Stimulated activated CD8-positive, alpha-beta memory T cell treated with anti-CD3 and anti-CD28 coated beads, Interleukin-15, amount 100 ng/mL, for 4 hours (primary cell): ENCODE results near the gene NPR2.
A peak's percentile ranks its signal among the peaks of the same experiment; 100 is the strongest.

Source experiments
- DNase-seq, 2 donors: peaks; one replicate each; pipeline ENCODE4 v3.0.0-alpha.2; 2020; ENCODE audit warnings: low read depth in 2 of 2

NPR2 gene

DNA sequence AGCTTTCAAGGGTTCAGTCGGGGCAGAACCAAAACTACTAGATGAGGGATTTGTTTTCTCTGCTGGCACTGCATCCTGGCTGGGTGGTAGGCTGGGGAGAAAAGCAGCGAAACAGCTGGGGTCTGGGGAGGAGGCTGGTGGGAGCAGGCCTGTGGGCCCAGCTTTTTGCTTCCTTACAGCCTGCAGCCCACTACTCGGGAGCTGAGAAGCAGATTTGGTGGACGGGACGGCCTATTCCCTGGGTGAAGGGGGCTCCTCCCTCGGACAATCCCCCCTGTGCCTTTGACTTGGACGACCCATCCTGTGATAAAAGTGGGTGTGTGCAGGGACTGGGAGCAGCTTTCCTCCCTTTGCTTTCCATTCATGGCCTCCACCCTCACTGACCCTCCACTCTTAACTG is 9.1 kb downstream of the NPR2 start:
- no peak for DNase-seq

DNA sequence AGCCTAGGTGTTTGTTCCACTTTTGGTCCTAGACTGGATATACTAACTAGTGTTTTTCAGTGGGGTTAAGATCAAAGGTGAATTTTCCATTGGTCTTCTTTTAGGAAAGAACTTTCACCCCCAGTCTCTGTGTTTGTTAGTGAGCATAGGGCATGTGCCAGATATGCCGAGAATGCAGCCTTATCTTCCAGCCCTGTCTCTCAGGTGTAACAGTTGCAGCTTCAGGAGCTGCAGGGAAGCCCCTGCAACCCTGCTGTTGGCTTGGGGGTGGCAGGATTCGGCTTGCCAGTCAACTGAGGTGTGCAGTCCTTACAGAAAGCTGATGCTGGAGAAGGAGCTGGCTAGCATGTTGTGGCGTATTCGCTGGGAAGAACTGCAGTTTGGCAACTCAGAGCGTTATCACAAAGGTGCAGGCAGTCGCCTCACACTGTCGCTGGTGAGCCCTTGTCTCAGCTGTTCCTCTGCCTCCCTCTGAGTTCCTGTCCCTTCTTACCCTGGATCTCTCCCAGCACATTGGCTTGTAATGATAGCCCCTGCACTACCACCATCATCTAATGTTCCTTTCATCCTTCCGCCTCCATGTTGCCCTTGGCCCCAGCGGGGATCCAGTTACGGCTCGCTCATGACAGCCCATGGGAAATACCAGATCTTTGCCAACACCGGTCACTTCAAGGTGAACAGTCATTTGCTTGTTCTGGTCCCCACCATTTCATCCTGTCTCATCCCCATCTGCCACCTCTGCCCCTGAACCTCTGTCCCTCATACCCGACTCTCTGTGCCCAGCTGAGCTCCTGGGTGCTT is 10.1 kb downstream of the NPR2 start:
- DNase-seq = no peak

DNA sequence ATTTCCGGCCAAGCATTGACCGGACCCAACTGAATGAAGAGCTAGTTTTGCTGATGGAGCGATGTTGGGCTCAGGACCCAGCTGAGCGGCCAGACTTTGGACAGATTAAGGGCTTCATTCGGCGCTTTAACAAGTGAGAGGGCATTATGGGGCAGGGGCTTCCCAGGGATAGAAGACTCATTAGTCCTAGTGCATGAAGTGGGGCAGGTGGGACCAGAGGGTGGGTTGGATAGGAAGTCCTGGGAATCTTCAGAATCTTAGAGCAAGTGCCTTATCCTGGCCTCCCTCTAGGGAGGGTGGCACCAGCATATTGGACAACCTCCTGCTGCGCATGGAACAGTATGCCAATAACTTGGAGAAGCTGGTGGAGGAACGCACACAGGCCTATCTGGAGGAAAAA is 14.7 kb downstream of the NPR2 start:
- no peak for DNase-seq

DNA sequence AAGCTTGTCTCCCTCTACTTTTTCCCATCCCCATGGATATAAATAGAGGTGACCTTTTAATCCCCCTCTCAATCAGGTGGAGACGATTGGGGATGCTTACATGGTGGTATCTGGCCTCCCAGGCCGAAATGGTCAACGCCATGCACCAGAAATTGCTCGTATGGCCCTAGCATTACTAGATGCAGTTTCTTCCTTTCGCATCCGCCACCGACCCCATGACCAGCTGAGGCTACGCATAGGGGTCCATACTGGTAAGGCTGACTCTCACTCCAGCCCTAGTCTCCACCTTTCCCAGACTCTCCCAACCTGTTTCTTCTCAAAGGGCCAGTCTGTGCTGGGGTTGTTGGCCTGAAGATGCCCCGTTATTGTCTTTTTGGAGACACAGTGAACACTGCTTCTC is 17.0 kb downstream of the NPR2 start:
- DNase-seq = no peak

DNA sequence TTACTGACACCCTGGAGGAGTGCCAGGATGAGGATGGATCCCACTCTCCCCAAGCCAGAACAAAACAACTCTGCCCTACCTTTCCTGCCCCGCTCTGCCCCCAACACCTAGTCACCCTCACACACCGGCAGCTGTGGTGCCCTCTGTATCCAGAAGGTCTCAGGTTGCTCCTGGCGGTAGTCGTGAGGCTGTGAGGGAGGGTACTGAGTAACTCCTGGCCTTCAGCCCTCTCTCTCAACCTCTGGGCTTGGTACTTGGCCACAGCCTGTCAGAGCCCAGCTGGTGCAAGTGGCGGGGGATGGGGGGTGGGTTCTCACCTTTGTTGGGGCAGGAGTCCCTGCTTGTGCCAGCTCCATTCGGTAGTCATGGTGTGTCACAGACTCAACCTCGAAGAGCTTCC is 18.7 kb downstream of the NPR2 start:
- DNase-seq = no peak

DNA sequence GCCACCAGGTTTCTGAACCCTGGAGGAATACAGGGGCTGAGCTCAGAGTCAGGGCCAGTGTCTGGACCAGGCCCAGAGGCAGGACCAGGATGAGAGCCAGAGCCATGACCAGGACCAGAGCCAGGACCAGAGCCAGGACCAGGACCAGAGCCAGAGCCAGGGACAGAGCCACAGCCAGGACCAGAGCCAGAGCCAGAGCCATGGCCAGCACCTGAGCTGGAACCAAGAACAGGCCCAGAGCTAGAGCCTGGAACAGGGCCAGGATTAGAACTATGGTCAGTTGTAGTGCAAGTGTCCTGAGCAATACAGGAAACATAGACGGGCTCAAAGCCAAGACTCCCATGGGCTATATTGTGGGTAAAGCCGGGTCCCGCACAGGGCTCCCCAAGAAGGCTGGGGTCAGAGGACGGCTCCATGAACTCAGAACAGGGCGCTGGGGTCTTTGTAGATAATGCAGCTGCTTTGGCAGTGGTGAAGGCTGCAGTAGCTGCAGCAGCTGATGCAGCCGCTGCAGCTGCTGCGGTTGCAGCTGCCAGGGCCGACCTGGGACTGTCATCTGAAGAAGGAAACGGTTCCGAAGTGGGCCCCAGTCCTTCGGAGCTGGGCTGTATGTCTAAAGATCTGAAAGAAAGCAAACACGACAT is 20.1 kb downstream of the NPR2 start:
- DNase-seq = no peak

DNA sequence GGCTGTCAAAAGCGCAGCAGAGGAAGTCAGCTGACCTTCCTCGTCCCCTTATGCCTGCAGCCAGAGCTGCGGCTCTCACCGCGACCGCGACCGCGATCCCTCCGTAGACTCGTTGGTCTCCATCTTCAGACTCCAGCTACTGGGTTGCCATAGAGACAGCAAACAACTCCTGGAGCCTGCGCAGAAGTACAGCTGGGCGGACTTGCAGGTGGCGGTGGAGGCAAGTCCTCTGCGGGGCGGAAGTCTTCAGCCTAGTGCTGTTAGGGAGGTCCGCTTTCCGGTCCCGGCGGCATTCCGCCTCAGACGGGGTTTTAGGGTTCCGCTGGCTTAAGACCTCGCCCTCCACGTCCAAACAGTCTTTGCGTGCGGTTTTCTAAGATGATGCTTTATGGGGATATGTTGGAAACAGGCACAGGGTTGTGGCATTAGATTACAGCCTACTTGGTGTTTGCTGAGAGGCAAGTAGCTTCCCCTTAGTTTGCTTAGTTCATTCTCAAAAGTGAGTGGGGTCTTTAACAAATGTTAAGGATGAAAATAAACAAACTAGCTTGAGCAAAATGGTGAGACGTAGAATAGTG is 20.7 kb downstream of the NPR2 start, which contains the start of gene SPAG8:
Gene SPAG8, minus strand, starts transcription at position 238 of the 578 bp plus-strand sequence. Its CDS starts 115 bp downstream, at position 123.
- peak; percentile 82 to 91 for DNase-seq

DNA sequence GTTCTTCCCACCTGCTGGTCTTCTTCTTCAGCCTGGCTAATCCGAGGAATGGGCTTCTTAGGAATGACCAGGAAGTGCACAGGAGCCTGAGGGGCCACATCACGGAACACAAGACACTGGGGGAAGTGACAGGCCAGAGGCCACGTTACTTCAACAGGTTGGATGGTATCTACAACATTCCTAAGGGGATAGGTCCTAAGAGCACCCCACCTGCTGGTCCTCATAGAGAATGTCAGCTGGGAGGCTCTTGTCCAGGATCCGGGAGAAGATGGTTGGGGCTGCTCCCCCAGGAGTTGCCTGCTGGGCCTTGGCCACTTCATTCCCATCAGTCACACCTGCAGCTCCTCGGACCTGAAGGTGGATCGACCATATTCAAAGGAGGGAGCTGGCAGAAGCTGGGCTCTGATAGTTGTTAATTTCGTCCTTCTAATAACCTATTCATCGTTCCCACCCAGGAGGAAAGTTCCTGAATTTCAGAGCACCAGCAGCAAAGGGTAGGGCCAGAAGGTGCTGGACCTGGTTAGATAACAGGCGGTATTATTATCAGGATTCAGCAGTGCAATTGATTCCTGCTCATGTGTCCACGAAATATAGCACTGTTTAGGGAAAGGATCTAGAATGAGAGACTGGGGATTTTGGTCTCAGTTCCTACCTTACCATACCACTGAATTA is 22.2 kb downstream of the NPR2 start:
- DNase-seq = no peak

DNA sequence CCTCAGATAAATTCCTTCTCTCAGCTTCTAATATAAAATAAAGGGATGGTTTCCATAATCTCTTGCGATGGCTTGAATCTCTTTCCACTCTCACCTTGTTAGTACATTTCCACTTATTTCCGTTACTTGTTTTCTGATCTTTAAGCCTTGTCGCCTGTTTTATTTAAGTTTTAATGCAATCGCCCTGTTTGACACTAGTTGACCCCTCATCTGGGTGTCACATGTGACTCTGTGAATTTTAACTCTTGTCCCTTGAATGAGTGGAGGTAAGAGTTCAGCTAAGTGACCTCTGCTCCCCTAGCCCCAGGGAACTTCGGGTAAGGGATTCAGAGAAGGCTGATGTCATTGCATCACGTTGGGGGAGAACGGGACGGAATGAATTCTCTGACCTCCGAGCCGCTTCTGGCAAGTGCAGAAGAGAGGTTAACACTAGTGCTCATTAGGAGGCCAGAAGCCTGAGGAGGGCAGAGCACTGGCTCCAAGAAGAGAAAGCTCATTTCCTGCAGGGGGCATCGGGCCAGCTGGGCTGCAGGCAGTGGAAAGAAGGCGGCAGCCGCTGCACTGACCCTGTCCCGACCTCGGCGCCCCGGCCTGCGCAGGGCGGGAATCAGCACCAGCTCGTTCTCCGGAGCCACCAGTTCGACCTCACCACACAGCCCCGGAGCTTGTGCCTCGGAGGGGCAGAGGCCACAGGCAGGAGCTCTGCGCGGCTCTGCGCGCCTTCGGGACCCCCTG is 22.9 kb downstream of the NPR2 start:
- DNase-seq = no peak

DNA sequence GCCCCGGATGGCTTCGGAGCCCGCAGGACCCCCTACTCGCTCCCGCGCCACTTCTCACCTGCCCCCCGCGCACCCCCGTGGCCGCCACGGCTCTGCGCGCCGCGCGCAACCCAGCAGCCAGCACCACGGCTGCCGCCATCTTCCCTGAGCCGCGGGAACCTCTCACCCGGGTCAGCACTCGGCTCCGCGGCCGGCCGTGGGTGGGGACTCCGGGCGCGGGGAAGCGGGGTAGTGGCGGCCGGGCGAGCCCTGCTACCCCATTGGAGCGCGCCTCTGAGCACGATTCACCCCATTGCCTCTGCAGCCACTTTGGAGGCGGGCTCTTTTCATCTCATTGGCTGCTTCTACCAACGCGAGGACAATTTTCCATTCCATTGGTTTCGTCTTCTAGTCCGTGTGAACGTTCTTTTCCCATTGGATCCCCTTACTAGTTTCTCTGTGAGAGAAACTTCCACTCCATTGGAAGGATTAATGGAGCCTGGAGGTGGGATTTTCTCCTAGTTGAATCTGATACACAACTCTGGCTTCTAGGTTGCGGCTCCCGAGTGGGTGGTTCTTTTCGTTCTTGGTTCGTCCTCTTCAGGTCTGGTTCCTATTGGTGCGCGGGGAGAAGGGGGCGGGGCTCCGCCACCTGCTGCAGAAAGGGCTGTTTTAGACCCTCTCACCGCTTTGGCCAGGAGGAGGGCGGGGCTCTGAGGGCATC is 23.6 kb downstream of the NPR2 start, which contains the start of gene HINT2:
Gene HINT2, minus strand, starts transcription at position 202 of the 703 bp plus-strand sequence. Its CDS starts 63 bp downstream, at position 139.
- DNase-seq = peak; percentile 94 to 98

DNA sequence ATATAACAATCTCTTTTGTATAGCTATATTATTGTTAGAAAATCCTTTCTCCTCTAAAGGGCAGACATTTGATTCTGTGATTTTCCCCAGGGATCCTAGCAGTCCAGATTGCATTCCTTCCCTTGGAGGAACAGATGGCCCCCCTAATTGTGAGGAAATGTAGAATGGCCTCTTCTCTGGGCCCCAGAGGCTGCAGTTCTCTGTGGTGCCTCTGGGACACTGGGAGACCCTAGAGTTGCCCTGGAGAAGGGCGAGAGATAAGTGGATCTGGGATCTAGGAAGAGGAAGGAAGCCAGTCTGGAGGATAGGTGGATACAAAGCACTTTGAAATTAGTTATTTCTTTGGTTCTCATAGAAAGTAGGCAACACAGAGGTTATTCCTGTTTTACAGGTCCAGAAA is 25.3 kb downstream of the NPR2 start:
- DNase-seq = no peak

- DNase-seq = no peak
Measured at GRCh38 chr9:35818341-35818740, 26.9 kb downstream of the NPR2 start.

DNA sequence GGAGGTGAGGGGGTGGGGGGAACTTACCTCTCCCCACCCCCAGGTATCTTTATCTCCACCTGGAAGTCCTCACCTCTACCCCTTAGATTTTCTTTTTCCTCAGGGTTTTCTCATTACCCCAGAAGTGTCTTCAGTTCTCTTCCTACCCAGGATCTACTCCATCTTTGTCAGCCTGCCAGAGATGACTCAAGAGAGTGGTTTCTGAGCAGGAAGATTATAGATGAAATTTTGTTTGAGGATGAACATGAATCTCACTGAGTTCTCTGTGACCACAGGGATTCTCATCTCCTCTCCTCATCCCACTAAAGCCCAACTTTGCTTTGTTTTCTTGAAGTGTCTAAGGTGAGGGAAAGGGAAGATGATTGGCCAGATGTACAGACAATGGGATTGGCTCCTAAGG is 28.7 kb downstream of the NPR2 start:
- no peak for DNase-seq

- DNase-seq = no peak
Measured at GRCh38 chr9:35822926-35823325, 31.5 kb downstream of the NPR2 start.

DNA sequence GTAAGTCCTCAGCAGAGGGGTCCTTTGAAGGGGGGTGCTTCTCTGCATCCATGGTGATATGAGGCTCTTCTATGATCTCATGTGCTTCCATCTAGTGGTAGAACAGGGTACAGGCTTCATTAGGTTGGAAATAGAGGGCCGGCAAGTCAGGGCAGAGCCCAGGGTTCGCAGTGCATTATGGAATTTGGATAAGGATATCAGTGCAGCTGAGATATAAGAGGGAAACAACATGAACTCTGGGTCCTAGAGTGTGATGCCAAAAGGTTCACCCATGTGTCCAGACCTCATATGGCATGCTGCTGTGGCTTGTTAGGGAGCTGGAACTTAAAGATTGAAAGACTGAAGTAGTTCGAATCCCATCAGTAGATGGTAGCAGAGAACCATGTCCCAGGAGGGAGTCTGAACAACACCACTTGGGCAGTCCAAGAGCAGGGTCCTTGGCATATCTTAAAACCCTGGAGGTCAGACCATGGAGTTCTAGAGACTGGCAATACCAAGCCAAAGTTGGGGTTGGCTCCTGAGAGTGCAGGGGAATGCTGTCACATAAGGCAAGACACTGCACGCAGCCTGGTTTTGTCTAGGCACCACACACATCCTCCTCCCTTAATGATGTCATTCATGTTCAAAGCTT is 34.8 kb downstream of the NPR2 start:
- no peak for DNase-seq

DNA sequence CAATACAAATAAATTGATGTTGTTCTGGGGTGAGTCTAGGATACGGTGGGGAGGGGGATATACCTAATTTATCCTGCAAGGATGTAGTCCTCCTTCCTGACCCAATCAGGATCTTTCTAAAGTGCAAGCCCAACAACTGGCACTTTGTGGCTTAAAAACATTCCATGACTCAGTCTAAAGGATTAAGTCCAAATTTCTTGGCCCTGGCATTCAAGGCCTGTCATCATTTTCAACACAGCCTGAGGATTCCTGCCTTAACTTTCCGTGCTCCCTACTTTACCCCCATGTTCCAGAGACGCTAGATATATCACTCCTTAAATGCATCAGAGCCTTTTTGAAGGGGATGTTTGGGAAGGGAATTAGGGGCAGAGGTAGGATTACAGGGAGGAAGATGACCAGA is 36.1 kb downstream of the NPR2 start:
- DNase-seq = no peak

DNA sequence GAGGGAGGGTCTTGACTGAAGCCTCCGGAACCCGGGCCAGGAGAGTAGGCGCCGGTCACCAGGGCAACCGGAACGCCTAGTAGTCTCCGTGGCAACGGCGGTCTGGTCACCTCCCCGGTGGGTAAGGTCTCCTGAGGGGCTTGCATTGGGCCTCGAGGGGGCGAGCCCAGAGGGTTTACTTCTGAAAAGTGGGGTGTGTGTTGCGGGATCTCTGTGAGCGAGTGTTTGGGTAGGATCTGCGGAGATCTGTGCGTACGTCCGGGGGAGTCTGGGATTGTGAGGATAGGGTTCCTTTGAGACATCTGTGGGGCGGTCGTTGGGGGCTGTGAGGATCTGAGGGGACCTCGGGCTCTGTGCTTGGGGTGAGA is 37.3 kb downstream of the NPR2 start, which contains the start of gene FAM221B:
Gene FAM221B, minus strand, starts transcription at position 17 of the 368 bp plus-strand sequence. CDS start 2,571 bp downstream, outside the sequence.
- no peak for DNase-seq

GRCh38 chr9:35829084-35829763 is 37.8 kb downstream of the NPR2 start, which contains the start of gene TMEM8B:
TSS of gene TMEM8B (plus strand) at chr9:35829228. CDS start at chr9:35829448, 220 bp downstream.
- peak; percentile 85 to 90 for DNase-seq

GRCh38 chr9:35829764-35830096 is 38.3 kb downstream of the NPR2 start:
- no peak for DNase-seq

- DNase-seq = no peak
Measured at GRCh38 chr9:35831040-35831439, 39.6 kb downstream of the NPR2 start.
